Mesothelial cell of epicardium (in vitro differentiated cells): ENCODE measurements around the gene CTSD. TPM values are rescaled to one million over a fixed set of nuclear protein-coding genes. Genes with fewer than 3 reads are reported as not detected.

ENCODE experiments used
- DNase-seq, 2 experiments: peaks; one replicate each; pipeline ENCODE4 v3.0.0; 2021; ENCODE audit warnings: low spot score in 2 of 2; ENCODE audit not compliant: unreplicated experiment in 2 of 2
- H3K27ac Mint-ChIP-seq: 2 replicates; pipeline ENCODE4 v1.8.0; 2021; ENCODE audit warnings: mixed read lengths
- H3K27me3 Mint-ChIP-seq: 2 replicates; pipeline ENCODE4 v1.8.0; 2021; ENCODE audit warnings: low read depth, mixed read lengths
- H3K36me3 Mint-ChIP-seq: 2 replicates; pipeline ENCODE4 v1.8.0; 2021; ENCODE audit warnings: mixed read lengths
- H3K4me1 Mint-ChIP-seq: 2 replicates; pipeline ENCODE4 v1.8.0; 2021; ENCODE audit warnings: mixed read lengths
- H3K4me3 Mint-ChIP-seq: 2 replicates; pipeline ENCODE4 v1.8.0; 2021; ENCODE audit warnings: mild to moderate bottlenecking, moderate library complexity, mixed read lengths
- H3K9me3 Mint-ChIP-seq: 2 replicates; pipeline ENCODE4 v1.8.0; 2021; ENCODE audit warnings: mixed read lengths
- total RNA-seq: library from RNA; stranded (reverse); gene quantifications from 3 replicates; pipeline ENCODE4 v1.2.1, GENCODE V29; 2021
- TF ChIP-seq, protein P1 (sequence below): fragments of 200-600 bp; sonication (generic); IDR thresholded peaks from one replicate; pipeline ENCODE4 v1.5.0; 2021; ENCODE audit warnings: antibody characterized with exemption; ENCODE audit not compliant: unreplicated experiment

The CTSD gene
- total RNA-seq, 1 donor from 2014 or later, result 139 TPM

DNA sequence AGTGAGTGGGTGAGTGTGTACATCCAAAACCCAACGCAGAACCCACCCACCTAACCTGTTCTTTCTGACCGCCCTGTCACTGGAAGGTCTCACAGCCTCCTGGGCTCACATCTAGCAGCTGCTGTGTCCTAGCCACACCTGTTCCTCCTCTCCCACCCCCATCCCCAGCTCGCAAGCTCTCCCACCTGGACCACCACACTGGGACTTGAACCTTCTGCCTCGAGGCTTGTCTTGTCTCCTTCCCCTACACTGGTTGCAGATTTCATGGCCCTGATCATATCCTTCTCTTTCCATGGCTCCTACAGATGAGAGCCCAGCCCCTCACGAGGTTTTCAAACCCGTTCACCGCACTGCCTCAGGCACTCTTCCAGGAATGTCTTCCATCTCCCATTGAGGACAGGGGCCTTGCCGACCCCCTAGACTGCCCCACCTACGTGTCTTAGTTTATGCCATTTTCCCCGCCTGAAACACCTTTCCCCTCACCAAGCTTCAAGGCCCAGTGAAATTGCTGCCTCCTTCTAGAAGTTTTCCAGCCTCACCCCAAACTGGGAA lies 20.1 kb downstream of the CTSD start:
- Mint-ChIP-seq H3K4me1 (no peaks in the 10 kb centered on the region), H3K27ac (no peak overlapping the region), H3K9me3 (no peaks in the 10 kb centered on the region), H3K4me3 (no peak overlapping the region), H3K36me3 (no peaks in the 10 kb centered on the region), H3K27me3 (peaks cover 37% of the 10 kb centered on the region)
- TF ChIP-seq, protein P1, sequence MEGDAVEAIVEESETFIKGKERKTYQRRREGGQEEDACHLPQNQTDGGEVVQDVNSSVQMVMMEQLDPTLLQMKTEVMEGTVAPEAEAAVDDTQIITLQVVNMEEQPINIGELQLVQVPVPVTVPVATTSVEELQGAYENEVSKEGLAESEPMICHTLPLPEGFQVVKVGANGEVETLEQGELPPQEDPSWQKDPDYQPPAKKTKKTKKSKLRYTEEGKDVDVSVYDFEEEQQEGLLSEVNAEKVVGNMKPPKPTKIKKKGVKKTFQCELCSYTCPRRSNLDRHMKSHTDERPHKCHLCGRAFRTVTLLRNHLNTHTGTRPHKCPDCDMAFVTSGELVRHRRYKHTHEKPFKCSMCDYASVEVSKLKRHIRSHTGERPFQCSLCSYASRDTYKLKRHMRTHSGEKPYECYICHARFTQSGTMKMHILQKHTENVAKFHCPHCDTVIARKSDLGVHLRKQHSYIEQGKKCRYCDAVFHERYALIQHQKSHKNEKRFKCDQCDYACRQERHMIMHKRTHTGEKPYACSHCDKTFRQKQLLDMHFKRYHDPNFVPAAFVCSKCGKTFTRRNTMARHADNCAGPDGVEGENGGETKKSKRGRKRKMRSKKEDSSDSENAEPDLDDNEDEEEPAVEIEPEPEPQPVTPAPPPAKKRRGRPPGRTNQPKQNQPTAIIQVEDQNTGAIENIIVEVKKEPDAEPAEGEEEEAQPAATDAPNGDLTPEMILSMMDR, result no peak
- no peak for DNase-seq

DNA sequence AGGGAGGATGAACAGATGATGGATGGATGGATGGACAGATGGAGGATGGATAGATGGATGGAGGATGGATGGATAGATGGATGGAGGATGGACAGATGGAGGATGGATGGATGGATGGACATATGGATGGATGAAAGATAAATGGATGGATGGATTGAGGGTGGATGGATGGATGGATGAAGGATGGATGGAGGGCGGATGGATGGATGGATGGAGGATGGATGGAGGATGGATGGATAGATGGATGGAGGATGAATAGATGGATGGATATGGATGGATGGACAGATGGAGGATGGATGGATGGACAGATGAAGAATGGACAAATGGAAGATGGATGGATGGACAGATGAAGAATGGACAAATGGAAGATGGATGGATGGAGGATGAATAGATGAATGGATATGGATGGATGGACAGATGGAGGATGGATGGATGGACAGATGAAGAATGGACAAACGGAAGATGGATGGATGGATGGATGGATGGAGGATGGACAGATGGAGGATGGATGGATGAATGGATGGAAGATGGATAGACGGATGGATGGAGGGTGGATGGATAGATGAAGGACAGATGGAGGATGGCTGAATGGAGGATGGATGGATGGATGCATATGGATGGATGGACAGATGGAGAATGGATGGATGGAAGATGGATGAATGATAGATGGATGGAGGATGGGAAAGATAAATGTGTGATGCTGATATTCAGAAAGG lies 20.7 kb downstream of the CTSD start:
- DNase-seq, result no peak
- H3K4me3 Mint-ChIP-seq, result no peak overlapping the region
- H3K27me3 Mint-ChIP-seq, result peaks cover 36% of the 10 kb centered on the region
- no peaks in the 10 kb centered on the region for H3K36me3 Mint-ChIP-seq
- H3K9me3 Mint-ChIP-seq, result peaks cover 5% of the 10 kb centered on the region
- H3K27ac Mint-ChIP-seq, result no peak overlapping the region
- TF ChIP-seq, protein P1, result no peak
- H3K4me1 Mint-ChIP-seq, result no peaks in the 10 kb centered on the region

DNA sequence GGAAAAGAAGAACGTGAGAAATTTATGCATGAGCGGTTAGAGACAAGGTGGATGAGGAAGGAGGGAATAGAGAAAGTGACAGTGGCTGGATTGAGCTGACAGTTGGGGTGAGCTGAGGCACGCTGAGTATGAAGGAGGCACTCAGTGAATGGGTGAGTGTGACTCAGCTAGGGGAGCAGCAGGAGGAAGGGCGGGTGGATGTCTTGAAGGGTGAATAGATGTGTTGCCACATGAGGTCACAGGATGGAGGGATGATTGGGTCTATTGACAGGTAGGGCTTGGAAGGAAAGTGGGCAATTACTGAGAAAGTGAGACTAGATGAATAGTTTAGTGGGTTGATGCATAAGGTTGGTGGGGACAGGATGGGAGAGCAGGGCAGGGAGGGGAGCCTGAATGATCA lies 21.4 kb downstream of the CTSD start:
- Mint-ChIP-seq H3K4me1 (no peaks in the 10 kb centered on the region), H3K27me3 (peaks cover 34% of the 10 kb centered on the region), H3K9me3 (peaks cover 11% of the 10 kb centered on the region), H3K4me3 (no peak overlapping the region), H3K27ac (no peak overlapping the region), H3K36me3 (no peaks in the 10 kb centered on the region)
- TF ChIP-seq, protein P1, result no peak
- DNase-seq, result no peak

DNA sequence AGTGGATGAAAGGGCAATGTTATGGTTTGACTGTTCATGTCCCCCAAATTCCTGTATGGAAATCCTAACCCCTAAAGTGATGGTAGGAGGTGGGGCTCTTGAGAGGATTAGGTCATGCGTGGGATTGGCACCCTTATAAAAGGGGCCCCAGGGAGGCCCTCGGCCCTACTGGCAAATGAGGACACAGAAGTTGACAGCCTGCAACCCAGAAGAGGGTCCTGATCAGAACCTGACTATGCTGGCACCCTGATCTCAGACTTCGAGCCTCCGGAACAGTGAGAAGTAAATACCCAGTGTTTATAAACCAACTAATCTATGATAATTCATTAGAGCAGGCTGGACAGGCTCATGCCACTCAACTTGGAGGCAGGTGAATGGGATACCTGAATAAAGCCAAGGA lies 22.0 kb downstream of the CTSD start:
- peaks cover 29% of the 10 kb centered on the region for H3K27me3 Mint-ChIP-seq

DNA sequence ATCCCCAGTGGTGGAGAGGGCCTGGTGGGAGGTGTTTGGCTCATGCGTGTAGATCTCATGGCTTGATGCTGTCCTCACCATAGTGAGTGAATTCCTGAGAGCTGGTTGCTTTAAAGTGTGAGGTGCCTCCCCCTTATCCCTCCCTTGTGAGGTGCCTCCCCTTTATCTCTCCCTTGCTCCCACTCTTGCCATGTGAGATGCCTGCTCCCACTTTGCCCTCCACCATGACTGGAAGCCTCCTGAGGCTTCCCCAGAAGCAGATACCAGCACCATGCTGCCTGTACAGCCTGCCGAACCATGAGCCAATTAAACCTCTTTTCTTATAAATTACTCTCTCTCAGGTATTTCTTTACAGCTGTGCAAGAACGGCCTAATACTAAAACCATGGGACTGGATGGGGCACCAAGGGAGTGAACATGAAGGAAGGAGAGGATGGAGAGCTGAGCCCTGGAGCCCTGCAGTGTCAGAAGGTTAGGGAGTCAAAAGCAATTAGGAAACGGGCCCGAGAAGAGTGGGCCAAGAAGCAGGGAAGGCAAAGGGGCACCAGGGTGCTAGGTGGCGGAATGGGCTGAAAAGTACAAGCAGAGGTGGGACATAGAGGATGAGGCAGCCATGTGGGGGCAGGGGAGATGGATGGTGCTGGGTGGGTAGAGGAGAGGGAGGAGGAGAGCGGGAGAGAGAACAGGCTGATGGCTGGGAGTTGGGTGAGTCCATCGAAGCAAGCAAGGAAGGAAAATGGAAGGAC lies 22.8 kb downstream of the CTSD start:
- Mint-ChIP-seq H3K4me1 (no peaks in the 10 kb centered on the region), H3K4me3 (no peak overlapping the region), H3K36me3 (no peaks in the 10 kb centered on the region), H3K27me3 (peaks cover 33% of the 10 kb centered on the region), H3K9me3 (peaks cover 23% of the 10 kb centered on the region), H3K27ac (no peak overlapping the region)
- TF ChIP-seq, protein P1, result no peak
- no peak for DNase-seq

More for the DNA sequence above, 22.0 kb downstream of the CTSD start:
- H3K4me1 Mint-ChIP-seq, result no peaks in the 10 kb centered on the region
- TF ChIP-seq, protein P1, result no peak
- H3K27ac Mint-ChIP-seq, result no peak overlapping the region
- DNase-seq, result no peak
- H3K4me3 Mint-ChIP-seq, result no peak overlapping the region
- peaks cover 15% of the 10 kb centered on the region for H3K9me3 Mint-ChIP-seq
- no peaks in the 10 kb centered on the region for H3K36me3 Mint-ChIP-seq
